K562 (cell line): ENCODE data around the gene LTN1. TPM values are rescaled to one million over a fixed set of nuclear protein-coding genes. Genes with fewer than 3 reads are reported as not detected.

Experiments used
- ARNT ChIP-seq, 2 experiments: fragments of 450-650 bp; IDR thresholded peaks; 2 replicates each; pipeline ENCODE4 v1.6.1; 2016; ENCODE audit warnings: mild to moderate bottlenecking in 1 of 2
- BCOR ChIP-seq: fragments of 450-650 bp; IDR thresholded peaks from 2 replicates; pipeline ENCODE4 v1.6.1; 2016
- BRCA1 ChIP-seq, 2 experiments: fragments of 450-650 bp in 1 of 2; sonication (generic) in 1 of 2; formaldehyde crosslinking in 1 of 2; IDR thresholded peaks; 2 replicates each; pipeline versions ENCODE4 v1.5.0 to v1.6.1; 2017 to 2020; ENCODE audit warnings: mild to moderate bottlenecking in 1 of 2, missing genetic modification reagents in 1 of 2
- CBX2 ChIP-seq: fragments of 200-600 bp; sonication (generic); IDR thresholded peaks from one replicate; pipeline ENCODE4 v1.6.1; 2012; ENCODE audit warnings: mild to moderate bottlenecking, low read length, inconsistent platforms; ENCODE audit not compliant: insufficient read depth, poor library complexity, severe bottlenecking
- CEBPB ChIP-seq: fragments of 450-650 bp; IDR thresholded peaks from 2 replicates; pipeline ENCODE4 v1.6.1; 2016; ENCODE audit warnings: missing genetic modification characterization, missing compliant biosample characterization
- DDX20 ChIP-seq: fragments of 450-650 bp; IDR thresholded peaks from 2 replicates; pipeline ENCODE4 v1.6.1; 2016; ENCODE audit warnings: missing genetic modification characterization, low read depth, mild to moderate bottlenecking, missing compliant biosample characterization, moderate library complexity
- E2F5 ChIP-seq: sonication (generic); formaldehyde crosslinking; IDR thresholded peaks from 2 replicates; pipeline ENCODE4 v1.8.0; 2022; ENCODE audit warnings: mild to moderate bottlenecking, missing genetic modification reagents
- FOXP1 ChIP-seq: sonication (generic); formaldehyde crosslinking; IDR thresholded peaks from 2 replicates; pipeline ENCODE4 v1.8.0; 2022; ENCODE audit warnings: mild to moderate bottlenecking, missing genetic modification reagents
- GTF2E2 ChIP-seq: fragments of 200-800 bp; sonication (Bioruptor generic); IDR thresholded peaks from 2 replicates; pipeline ENCODE4 v1.6.1; 2016; ENCODE audit warnings: missing genetic modification characterization, missing compliant biosample characterization
- HMG20A ChIP-seq: fragments of 450-650 bp; formaldehyde crosslinking; conservative IDR thresholded peaks from 2 replicates; pipeline ENCODE4 v1.4.0; 2020; ENCODE audit warnings: mild to moderate bottlenecking, mixed read lengths
- ID3 ChIP-seq, 2 experiments: fragments of 250-450 bp in 1 of 2; fragments of 450-650 bp in 1 of 2; sonication (Bioruptor Pico) in 1 of 2; IDR thresholded peaks; 2 replicates each; pipeline versions ENCODE4 v1.6.1 to v1.8.0; 2016 to 2021; ENCODE audit warnings: mild to moderate bottlenecking in 2 of 2, moderate library complexity in 2 of 2, missing compliant biosample characterization in 1 of 2, missing genetic modification characterization in 1 of 2
- NR2C1 ChIP-seq, 2 experiments: fragments of 450-650 bp; IDR thresholded peaks; 2 replicates each; pipeline ENCODE4 v1.6.1; 2017; ENCODE audit warnings: mild to moderate bottlenecking in 2 of 2, antibody characterized with exemption in 1 of 2, inconsistent platforms in 1 of 2, missing compliant biosample characterization in 1 of 2, missing genetic modification characterization in 1 of 2
- POLR2G ChIP-seq: fragments of 200-400 bp; formaldehyde crosslinking; IDR thresholded peaks from 2 replicates; pipeline ENCODE4 v1.6.1; 2017; ENCODE audit warnings: low read depth, mild to moderate bottlenecking, antibody characterized with exemption, low read length, moderate library complexity
- PTTG1 ChIP-seq: fragments of 450-650 bp; IDR thresholded peaks from 2 replicates; pipeline ENCODE4 v1.6.1; 2016; ENCODE audit warnings: low read depth, mild to moderate bottlenecking, missing genetic modification characterization, missing compliant biosample characterization
- XRCC3 ChIP-seq: fragments of 450-650 bp; IDR thresholded peaks from 2 replicates; pipeline ENCODE4 v1.6.1; 2017; ENCODE audit warnings: mild to moderate bottlenecking, moderate library complexity
- ZNF263 ChIP-seq: sonication (generic); formaldehyde crosslinking; IDR thresholded peaks from 2 replicates; pipeline ENCODE4 v1.8.0; 2022; ENCODE audit warnings: mild to moderate bottlenecking, missing genetic modification reagents, borderline replicate concordance
- ZNF274 ChIP-seq: IDR thresholded peaks from 2 replicates; pipeline ENCODE4 v1.6.1; 2011; ENCODE audit warnings: low read depth, mild to moderate bottlenecking, low read length, moderate library complexity, borderline replicate concordance
- ZNF311 ChIP-seq: fragments of 250-450 bp; sonication (Bioruptor Pico); IDR thresholded peaks from 2 replicates; pipeline ENCODE4 v1.4.0; 2020; ENCODE audit warnings: mild to moderate bottlenecking, moderate library complexity
- ZNF780A ChIP-seq: fragments of 250-450 bp; sonication (Bioruptor Pico); IDR thresholded peaks from 2 replicates; pipeline ENCODE4 v1.5.0; 2021; ENCODE audit warnings: mild to moderate bottlenecking
- ZNF830 ChIP-seq: fragments of 250-450 bp; sonication (Bioruptor Pico); IDR thresholded peaks from 2 replicates; pipeline ENCODE4 v1.5.0; 2021; ENCODE audit warnings: mild to moderate bottlenecking
- ZSCAN29 ChIP-seq: fragments of 450-650 bp; IDR thresholded peaks from 2 replicates; pipeline ENCODE4 v1.6.1; 2017
- polyA plus RNA-seq, 8 experiments: library from polyadenylated mRNA; depleted of rRNA in 4 of 8; stranded (reverse) in 5 of 8; unstranded in 3 of 8; fragments of >200 nt; fragmentation: Nextera tagmentation in 2 of 8; fragmentation: Illumina TruSeq in 1 of 8; extraction: Ambion mirVana in 2 of 8; extraction: Trizol in 1 of 8; gene quantifications; 2 replicates each; pipeline versions ENCODE4 v1.2.1 to v1.2.3, GENCODE V29; 2011 to 2014; ENCODE audit warnings: inconsistent platforms in 1 of 8, missing spikeins in 1 of 8
- total RNA-seq, 7 experiments: library from RNA; depleted of rRNA in 6 of 7; stranded (reverse); fragments of >200 nt in 6 of 7; fragmentation: Illumina TruSeq in 2 of 7; extraction: Trizol in 2 of 7; gene quantifications; 2 replicates each; pipeline versions ENCODE4 v1.2.1 to v1.2.3, GENCODE V29; 2011 to 2021; ENCODE audit warnings: low replicate concordance in 1 of 7
- TF ChIP-seq, protein P1 (sequence below): fragments of 450-650 bp; formaldehyde crosslinking; IDR thresholded peaks from 2 replicates; pipeline ENCODE4 v1.4.0; 2020; ENCODE audit warnings: mild to moderate bottlenecking, moderate library complexity
- TF ChIP-seq, protein P2 (sequence below): fragments of 450-650 bp; IDR thresholded peaks from one replicate; pipeline ENCODE4 v1.6.1; 2018; ENCODE audit warnings: mild to moderate bottlenecking, moderate library complexity; ENCODE audit not compliant: partially characterized antibody
- TF ChIP-seq, protein P3 (sequence below): fragments of 250-450 bp; sonication (Bioruptor Pico); IDR thresholded peaks from 2 replicates; pipeline ENCODE4 v1.6.1; 2021; ENCODE audit warnings: mild to moderate bottlenecking

Gene LTN1
- total and polyA plus RNA-seq, 9 of the 15 experiments (the other 6 are each of a cell fraction or from before 2014, with no cell fraction given) = 15.7 to 49.6 (median 28.7) TPM

GRCh38 chr21:29002442-29003144, 9.9 kb upstream of the LTN1 start (continued):
- TF ChIP-seq, protein P1, sequence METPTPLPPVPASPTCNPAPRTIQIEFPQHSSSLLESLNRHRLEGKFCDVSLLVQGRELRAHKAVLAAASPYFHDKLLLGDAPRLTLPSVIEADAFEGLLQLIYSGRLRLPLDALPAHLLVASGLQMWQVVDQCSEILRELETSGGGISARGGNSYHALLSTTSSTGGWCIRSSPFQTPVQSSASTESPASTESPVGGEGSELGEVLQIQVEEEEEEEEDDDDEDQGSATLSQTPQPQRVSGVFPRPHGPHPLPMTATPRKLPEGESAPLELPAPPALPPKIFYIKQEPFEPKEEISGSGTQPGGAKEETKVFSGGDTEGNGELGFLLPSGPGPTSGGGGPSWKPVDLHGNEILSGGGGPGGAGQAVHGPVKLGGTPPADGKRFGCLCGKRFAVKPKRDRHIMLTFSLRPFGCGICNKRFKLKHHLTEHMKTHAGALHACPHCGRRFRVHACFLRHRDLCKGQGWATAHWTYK = peak; percentile 89
- TF ChIP-seq, protein P2, sequence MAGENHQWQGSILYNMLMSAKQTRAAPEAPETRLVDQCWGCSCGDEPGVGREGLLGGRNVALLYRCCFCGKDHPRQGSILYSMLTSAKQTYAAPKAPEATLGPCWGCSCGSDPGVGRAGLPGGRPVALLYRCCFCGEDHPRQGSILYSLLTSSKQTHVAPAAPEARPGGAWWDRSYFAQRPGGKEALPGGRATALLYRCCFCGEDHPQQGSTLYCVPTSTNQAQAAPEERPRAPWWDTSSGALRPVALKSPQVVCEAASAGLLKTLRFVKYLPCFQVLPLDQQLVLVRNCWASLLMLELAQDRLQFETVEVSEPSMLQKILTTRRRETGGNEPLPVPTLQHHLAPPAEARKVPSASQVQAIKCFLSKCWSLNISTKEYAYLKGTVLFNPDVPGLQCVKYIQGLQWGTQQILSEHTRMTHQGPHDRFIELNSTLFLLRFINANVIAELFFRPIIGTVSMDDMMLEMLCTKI = no peak
- TF ChIP-seq ZNF263 (peak; percentile 90), ZNF274 (no peak), E2F5 (CRISPR knock-in tag) (0 out of 2 replicates have a peak, but pooled peaks have one; percentile 76), CEBPB (tag) (peak; percentile 74), XRCC3 (no peak), ID3 (CRISPR knock-in tag; IDR thresholded peaks at IDR 0.05) (no peak), ID3 (tag; IDR thresholded peaks at IDR 0.05) (peak; percentile 94), ZNF830 (CRISPR knock-in tag) (0 out of 2 replicates have a peak, but pooled peaks have one; percentile 49), POLR2G (peak; percentile 98), DDX20 (no peak), HMG20A (no peak), CBX2 (no peak), ZSCAN29 (peak; percentile 75), ARNT (IDR thresholded peaks at IDR 0.05) (0 out of 4 replicates have a peak, but pooled peaks of 1 of the 2 experiments have one; percentile 49), ZNF311 (CRISPR knock-in tag) (no peak), ZNF780A (CRISPR knock-in tag) (no peak), BCOR (peak; percentile 72), BRCA1 (IDR thresholded peaks at IDR 0.05) (no peak), BRCA1 (CRISPR knock-in tag; IDR thresholded peaks at IDR 0.05) (no peak), FOXP1 (CRISPR knock-in tag) (0 out of 2 replicates have a peak, but pooled peaks have one; percentile 70), GTF2E2 (peak; percentile 95), PTTG1 (tag) (peak; percentile 50; the same call in 1 of the 2 replicates), NR2C1 (IDR thresholded peaks at IDR 0.05) (peak; percentile 99), NR2C1 (tag; IDR thresholded peaks at IDR 0.05) (peak; percentile 99)
- TF ChIP-seq, protein P3, sequence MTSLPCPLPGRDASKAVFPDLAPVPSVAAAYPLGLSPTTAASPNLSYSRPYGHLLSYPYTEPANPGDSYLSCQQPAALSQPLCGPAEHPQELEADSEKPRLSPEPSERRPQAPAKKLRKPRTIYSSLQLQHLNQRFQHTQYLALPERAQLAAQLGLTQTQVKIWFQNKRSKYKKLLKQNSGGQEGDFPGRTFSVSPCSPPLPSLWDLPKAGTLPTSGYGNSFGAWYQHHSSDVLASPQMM (CRISPR knock-in tag) = no peak
